ENCODE measurements around the gene SPEG.

SPEG gene

DNA sequence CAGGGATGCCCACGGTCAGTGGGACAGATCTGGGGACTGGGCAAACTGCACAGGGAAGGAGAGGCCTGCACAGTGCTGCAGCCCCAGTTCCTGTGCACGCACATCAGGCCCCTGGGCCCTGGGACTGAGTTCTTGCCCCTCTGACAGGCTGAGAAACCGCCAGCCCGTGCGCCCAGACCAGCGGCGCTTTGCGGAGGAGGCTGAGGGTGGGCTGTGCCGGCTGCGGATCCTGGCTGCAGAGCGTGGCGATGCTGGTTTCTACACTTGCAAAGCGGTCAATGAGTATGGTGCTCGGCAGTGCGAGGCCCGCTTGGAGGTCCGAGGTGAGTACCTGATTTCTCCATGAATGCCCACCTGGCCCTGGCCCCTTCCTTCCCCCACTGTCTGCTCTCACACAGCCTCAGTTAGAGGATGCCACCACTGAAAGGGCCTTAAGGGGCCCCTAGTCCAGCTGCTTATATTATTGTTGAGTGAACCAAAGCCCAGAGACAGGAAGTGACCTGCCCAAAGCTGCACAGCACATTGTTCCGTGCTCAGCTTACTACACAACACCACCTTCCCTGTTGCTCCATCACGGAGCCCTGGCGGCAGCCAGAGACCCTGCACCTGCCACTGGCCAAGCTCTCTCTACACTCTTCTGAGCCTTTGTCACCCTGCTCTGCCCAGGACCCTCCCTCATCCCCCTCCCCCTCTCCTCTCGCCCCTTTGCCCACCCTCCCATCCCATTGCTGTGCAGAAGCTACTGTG, 29.8 kb downstream of the SPEG start:
- no peak for DNase-seq

DNA sequence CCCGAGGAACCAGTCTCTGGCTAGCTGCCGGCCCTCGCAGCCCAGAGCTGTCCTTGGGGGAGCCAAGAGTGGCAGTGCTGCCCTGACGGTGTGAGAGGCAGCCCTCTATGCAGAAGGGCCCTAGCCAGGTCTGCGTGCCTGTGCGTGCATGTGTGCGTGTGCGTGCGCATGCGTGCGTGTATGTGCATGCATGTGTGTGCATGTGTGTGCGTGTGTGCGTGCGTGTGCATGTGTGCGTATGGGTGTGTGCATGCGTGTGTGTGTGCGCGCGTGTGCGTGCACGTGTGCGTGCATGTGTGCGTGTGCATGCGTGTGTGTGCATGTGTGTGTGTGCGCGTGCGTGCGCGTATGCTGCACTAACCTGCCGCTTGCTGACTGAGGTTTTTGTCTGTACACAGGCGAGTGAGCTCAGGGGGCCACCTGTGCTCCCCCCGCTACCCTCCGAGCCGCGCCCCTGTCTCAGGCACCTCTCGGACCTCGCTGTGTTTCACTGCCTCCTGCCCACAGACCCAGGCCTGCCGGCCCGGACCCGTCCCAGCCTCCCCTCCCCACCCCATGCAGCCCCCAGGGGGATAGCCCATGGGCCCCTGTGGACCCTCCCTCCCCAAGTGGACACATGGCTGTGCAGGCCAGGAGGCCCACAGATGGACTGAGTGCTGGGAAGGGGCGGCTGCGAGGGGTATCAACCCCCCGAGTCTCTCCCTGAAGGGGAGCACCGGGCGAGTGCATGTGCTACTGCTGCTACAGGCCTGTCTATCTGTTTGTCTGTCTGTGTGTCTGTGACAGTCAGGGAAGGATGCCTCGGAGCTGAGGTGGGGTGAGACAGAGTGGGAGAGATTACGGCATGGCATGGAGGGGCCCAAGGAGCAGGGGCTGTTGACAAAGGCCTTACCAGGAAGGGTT, 31.3 kb downstream of the SPEG start:
- no peak for DNase-seq

DNA sequence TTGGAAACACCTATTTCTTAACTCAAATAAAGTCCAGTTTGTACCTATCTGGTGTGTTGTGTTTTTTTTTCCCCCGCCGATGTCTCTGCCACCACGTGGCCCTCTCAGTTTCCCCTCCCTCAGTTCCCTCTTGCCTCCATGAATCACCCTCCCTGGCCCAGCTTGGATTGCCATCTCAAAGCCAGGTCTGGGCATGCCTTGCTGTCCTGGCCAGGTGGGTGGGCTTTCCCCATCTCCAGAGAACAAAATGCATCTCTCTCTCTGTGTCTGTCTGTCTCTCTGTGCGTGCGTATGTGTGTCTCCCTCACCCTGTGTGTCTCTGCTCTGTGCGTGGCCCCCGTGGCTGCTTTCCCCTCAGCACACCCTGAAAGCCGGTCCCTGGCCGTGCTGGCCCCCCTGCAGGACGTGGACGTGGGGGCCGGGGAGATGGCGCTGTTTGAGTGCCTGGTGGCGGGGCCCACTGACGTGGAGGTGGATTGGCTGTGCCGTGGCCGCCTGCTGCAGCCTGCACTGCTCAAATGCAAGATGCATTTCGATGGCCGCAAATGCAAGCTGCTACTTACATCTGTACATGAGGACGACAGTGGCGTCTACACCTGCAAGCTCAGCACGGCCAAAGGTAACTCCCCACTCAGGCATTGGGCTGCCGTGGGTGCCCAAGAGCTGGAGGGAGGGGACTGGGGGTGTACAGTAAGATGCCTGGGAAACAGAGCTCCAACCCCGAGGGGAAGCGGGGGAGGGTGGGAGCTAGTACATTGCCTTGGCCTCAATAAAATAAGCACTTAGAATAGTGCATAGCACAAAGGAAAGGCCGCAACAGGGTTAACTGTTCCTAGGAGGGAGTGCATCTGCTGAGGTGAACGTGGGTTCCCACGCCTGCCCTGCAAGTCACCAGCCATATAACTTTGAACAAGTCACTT, 32.4 kb downstream of the SPEG start:
- DNase-seq = no peak

DNA sequence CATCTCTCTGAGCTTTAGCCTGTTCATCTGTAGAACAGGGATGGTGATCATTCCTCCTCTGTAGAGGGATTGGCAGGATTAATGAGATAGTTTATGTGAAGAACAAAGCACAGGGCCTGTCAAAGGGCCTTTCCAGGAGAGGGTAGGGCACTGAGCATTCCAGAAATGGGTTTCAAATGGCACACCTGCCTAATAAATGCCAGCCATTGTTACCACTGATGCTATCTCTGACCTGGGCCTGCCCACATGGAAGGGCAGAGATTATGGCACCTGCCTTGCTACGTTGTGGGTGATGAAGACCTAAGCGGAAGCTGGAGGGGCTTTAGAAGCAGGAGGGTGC, 33.1 kb downstream of the SPEG start:
- no peak for DNase-seq

DNA sequence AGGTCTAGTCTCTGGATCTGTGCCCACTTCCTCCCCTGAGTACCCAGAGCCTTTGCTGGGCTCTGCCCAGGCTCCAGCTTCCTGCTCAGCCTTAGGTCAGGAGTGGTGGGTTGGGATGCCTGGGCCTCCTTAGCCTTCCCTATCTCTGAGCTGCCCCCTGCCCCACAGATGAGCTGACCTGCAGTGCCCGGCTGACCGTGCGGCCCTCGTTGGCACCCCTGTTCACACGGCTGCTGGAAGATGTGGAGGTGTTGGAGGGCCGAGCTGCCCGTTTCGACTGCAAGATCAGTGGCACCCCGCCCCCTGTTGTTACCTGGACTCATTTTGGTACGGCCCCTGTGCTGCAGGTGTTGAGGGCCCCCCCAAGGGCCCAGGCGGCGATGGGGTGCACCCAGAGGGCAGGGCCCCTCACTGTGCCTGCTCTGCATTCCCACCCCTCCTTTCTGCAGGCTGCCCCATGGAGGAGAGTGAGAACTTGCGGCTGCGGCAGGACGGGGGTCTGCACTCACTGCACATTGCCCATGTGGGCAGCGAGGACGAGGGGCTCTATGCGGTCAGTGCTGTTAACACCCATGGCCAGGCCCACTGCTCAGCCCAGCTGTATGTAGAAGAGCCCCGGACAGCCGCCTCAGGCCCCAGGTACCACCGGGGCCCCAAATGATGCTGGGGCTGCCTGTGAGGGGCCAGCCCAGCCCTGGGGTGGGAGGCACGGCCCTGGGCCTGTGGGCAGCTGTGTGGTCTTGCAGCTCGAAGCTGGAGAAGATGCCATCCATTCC, 34.0 kb downstream of the SPEG start:
- no peak for DNase-seq

DNA sequence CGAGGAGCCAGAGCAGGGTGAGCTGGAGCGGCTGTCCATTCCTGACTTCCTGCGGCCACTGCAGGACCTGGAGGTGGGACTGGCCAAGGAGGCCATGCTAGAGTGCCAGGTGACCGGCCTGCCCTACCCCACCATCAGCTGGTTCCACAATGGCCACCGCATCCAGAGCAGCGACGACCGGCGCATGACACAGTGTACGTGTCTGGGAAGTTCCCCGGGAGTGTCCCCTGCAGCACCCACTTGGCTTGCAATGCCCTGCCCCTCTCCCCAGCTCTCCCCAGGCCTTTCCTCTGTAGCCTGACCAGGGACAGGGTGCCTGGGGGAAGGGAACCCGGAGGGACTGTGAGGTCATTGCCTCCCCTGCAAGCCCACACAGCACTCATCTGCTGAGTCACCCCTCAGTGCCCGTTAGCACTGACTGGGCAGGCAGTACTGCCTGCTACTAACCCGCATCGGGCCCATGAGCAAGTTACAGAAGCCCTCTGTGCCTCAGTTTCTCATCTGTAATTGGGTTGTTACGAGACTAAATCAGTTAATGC, 34.6 kb downstream of the SPEG start:
- DNase-seq = peak; percentile 60

DNA sequence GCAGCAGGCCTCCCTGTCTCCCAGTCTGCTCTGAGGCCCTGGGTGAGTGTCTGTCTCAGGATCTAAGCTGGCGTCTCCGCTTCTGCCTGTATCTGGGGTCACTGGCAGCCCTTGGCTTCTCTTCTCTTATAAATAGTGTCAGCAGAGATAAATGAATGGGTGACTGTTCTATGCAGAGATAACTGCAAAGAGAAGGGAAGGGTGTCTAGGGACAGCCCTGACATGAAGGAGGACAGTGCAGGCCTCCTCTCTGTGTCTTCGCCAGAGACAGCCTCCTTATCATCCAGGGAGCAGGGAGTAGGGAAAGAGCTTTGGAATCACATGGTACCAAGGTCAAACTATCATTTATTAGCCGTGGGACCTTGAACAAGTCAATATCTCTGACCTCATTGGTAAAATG, 35.8 kb downstream of the SPEG start:
- DNase-seq = no peak

DNA sequence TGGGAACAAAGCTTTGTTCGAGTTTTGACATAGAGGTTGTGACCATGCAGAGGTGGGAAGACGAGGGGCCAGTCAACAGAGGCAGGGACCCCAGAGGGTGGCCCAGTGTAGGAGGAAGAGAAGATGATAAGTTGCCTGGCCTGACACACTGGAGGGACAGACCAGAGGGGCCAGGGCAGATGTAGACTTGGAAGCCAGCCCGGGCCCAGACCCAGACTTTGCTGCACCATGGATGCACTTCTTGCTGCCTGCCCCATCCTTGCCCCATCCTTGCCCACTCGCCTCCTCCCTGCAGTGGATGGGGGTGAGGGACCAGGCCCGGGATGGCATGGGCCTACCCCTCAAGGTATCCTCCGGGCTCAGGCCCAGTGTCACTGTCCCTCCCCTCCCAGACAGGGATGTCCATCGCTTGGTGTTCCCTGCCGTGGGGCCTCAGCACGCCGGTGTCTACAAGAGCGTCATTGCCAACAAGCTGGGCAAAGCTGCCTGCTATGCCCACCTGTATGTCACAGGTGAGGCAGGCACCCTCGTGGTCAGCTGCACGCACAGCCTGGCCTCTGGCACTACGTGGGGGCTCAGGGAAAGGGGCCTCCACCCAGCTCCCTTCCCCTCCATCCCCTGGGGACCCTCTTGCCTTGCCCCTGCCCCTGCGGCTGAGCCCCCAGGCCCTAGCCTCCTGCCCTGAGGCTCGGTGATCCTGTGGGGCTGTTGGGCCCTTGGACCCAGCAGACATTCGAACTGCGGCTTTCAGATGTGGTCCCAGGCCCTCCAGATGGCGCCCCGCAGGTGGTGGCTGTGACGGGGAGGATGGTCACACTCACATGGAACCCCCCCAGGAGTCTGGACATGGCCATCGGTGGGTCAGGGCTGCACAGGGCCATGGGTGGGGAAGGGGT, 37.1 kb downstream of the SPEG start:
- no peak for DNase-seq

DNA sequence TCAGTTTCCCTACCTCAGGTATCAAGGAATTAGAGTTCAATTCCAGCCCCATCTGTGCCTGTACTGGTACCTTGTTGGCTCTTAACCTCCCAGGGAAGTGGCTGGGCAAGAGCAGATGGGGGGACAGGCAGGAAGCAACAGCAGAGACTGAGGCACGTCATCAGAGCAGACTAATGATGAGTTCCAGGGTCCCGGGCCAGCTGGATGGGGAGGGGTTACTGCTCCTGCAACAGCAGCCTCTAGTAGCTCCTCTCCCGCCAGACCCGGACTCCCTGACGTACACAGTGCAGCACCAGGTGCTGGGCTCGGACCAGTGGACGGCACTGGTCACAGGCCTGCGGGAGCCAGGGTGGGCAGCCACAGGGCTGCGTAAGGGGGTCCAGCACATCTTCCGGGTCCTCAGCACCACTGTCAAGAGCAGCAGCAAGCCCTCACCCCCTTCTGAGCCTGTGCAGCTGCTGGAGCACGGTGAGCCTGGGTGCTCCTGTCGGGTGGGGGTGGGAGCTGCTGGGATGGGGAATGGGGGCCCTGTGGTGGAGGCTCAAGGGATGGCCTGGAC, 38.1 kb downstream of the SPEG start:
- no peak for DNase-seq

DNA sequence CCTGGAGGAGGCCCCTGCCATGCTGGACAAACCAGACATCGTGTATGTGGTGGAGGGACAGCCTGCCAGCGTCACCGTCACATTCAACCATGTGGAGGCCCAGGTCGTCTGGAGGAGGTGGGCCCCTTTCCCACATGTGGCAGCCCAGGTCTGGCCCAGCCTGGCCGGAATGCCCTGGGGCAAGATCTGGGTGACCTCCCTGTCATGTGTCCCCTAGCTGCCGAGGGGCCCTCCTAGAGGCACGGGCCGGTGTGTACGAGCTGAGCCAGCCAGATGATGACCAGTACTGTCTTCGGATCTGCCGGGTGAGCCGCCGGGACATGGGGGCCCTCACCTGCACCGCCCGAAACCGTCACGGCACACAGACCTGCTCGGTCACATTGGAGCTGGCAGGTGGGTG, 38.9 kb downstream of the SPEG start:
- no peak for DNase-seq

DNA sequence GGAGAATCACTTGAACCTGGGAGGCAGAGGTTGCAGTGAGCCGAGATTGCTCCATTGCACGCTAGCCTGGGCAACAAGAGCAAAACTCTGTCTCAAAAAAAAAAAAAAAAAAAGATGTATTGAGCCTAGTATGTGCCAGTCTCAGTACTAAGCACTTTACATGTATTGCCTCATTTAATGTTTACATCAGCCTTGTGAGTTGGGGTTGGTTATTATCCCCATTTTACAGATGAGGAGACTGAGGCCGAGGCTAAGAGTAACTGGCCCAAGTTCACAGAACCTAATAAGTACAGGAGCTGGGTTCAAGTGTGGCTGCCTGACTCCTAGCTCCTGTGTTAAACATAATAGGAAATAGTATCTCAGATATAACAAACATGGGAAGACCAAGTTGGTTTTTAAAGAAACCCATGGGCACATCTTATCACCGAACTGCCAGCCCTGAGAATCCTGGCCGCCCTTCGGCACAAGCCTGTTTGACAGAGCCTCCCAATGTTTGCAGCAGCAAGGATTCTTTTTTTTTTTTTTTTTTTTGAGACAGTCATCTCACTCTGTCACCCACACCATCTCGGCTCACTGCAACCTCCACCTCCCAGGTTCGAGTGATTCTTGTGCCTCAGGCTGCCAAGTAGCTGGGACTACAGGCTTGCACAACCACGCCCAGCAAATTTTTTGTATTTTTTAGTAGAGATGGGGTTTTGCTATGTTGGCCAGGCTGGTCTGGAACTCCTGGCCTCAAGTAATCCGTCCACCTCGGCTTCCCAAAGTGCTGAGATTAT, 39.8 kb downstream of the SPEG start:
- no peak for DNase-seq

DNA sequence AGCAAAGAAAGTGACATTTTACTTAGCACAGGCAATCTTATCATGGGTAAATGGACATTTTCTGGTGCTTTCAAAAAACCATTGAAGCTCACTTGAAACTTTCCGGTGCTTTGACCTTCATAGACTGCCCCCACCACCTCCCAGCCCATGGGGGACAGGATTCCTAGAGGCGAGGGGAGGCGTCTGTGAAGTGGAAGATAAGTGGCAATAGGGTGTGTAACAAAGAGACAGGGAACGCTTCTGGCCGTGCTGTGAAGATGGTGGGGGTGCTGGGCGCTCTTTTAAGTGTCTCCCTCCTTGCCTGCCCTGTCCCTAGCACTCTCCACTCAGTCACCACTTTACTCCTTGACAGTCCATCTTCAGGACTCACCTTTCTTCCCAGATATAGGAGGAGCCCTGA, 40.6 kb downstream of the SPEG start:
- DNase-seq = no peak

DNA sequence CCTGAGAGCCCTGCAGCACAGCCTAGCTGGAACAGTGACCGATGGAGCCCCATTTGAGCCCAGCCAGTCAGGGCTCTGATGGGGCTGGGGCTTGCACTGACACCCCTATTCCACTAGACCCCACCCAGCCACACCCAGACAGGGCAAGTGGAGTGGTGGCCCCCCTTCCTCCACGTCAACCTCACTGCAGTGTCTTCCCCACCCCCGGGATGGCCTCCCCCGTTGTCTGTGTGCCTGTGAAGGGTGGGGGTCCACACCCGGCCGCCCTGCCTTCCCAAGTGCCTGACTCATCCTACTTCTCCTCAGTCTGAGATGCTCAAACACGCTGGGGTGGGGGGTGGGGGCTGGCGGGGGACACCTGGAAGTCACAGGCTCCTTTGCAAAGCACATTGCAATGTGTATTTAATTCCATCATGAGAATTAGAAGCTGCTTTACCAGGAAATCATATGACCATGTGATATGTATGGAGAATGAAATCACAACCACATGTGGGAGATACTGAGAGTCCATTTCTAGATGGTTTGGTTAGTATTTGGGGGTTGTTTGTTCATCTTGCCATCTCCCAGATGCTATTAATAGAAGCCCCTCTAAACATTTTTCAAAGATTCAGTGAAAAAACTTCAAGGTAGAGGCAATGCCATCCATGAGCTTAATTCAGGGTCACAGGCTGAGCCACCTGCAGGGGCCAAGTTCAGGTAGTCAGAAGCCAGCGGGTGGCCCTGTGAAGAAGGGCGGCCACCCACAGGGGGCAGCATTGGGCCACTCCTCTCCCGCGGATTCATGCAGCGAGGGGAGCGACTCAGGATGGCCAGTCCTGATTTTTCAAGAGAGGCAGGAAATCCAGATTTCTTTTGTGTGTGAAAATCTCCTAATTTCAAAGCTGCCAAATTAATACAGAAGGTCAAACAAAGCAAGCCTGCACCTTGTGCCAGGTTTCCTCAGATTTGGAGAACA, 41.3 kb downstream of the SPEG start:
- peak; percentile 76 for DNase-seq

DNA sequence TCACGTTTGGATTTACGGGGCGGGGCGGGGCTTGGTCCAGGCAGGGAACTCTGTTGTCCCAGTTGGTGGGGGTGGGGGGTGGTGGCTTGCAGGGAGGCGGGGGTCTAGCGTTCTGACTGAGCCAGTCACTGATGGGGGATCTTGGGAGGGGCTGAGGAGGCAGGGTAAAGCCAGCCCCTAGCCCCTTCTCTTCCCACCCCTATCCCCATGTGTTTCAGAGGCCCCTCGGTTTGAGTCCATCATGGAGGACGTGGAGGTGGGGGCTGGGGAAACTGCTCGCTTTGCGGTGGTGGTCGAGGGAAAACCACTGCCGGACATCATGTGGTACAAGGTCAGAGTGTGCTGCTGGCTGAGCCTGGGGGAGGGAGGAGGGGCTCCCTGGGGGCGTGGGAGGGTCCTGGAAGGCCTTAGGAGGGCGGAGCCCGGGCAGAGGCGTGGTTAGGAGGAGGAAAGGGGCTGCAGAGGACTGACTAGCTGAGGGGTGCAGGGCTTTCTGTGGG, 42.1 kb downstream of the SPEG start:
- DNase-seq = no peak

DNA sequence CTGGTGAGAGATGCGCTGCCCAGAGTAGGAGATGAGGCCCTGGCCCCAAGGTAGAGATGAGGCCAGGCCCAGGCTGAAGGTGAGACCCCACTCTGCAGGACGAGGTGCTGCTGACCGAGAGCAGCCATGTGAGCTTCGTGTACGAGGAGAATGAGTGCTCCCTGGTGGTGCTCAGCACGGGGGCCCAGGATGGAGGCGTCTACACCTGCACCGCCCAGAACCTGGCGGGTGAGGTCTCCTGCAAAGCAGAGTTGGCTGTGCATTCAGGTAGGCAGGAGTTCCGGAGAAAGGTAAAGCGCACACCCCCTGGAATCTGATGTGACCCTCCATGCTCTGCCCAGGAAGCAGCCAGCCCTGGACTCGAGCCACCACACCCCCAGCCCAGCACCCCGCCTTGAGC, 42.5 kb downstream of the SPEG start:
- DNase-seq = no peak

DNA sequence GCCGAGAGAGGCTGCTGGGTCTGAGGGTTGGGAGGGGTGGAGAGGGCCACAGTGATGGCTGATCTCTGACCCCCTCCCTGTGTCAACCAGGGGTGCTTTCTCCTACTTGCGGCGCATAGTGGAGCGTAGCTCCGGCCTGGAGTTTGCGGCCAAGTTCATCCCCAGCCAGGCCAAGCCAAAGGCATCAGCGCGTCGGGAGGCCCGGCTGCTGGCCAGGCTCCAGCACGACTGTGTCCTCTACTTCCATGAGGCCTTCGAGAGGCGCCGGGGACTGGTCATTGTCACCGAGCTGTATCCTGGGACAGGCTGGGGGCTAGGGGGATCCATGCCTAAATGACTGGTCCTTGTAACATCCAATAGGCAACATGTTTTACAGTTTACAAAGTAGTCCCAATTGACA, 43.2 kb downstream of the SPEG start:
- no peak for DNase-seq

DNA sequence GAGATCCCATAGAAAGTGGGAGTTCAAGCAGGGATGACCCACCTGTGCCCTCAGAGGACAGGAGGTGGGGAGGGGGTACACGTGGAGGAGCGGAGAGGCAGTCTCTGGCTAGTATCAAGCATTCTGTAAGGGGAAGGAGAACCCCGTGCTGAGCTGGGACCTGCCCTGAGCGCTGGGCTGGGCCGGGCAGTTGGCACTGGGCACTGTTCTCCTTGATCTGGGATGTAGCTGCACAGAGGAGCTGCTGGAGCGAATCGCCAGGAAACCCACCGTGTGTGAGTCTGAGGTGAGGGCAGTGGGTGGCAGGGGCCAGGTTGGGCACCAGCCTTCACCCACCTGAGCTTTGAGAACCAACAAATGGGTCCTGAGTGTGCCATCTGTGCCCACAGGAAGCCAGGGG, 44.3 kb downstream of the SPEG start:
- DNase-seq = no peak

DNA sequence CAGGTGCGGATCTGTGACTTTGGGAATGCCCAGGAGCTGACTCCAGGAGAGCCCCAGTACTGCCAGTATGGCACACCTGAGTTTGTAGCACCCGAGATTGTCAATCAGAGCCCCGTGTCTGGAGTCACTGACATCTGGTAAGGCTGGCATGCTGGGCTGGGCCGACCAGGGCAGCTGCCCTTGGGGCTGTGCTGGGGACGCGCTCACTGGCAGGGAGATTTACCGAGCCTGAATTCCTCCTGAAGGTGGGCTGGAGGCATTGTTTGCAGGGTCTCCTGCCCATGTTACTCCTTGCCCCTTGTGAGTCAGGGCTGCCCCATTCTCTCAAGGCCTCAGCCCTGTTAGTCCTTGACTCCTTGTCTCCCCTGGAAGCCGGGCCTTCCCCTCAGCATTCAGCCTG, 45.4 kb downstream of the SPEG start:
- DNase-seq = no peak

Measured in fibroblast of skin of right biceps (primary cell).